LNCAP (cell line): Measurements from ENCODE around the gene FMNL2.

Source experiments
- TF ChIP-seq, protein P1 (sequence below): fragments of 450-650 bp; IDR thresholded peaks from 2 replicates; pipeline ENCODE4 v1.5.1; 2017; ENCODE audit warnings: mild to moderate bottlenecking

FMNL2 gene

GRCh38 chr2:152334701-152335015 lies 316 bp upstream of the FMNL2 start:
- TF ChIP-seq, protein P1, sequence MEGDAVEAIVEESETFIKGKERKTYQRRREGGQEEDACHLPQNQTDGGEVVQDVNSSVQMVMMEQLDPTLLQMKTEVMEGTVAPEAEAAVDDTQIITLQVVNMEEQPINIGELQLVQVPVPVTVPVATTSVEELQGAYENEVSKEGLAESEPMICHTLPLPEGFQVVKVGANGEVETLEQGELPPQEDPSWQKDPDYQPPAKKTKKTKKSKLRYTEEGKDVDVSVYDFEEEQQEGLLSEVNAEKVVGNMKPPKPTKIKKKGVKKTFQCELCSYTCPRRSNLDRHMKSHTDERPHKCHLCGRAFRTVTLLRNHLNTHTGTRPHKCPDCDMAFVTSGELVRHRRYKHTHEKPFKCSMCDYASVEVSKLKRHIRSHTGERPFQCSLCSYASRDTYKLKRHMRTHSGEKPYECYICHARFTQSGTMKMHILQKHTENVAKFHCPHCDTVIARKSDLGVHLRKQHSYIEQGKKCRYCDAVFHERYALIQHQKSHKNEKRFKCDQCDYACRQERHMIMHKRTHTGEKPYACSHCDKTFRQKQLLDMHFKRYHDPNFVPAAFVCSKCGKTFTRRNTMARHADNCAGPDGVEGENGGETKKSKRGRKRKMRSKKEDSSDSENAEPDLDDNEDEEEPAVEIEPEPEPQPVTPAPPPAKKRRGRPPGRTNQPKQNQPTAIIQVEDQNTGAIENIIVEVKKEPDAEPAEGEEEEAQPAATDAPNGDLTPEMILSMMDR: no peak

DNA sequence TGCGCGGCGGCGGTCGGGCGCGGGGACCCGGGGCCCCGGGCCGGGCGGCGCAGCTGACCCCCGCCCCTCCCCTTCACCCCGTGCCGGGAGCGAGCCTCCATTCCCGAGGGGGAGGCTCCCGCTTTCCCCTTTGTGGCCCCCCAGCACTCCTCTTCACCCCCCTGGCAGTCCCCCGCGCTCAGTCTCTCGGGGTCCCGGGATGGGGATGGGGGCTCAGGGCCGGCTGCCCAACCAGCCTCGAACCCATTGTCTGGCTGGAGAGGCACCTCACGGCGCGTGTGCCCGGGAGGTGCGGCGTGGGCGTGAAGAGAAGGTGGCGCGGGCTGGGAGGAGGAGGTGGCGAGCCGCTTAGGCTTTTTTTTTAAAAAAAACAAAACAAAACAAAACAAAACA lies 748 bp downstream of the FMNL2 start:
- TF ChIP-seq, protein P1: no peak

DNA sequence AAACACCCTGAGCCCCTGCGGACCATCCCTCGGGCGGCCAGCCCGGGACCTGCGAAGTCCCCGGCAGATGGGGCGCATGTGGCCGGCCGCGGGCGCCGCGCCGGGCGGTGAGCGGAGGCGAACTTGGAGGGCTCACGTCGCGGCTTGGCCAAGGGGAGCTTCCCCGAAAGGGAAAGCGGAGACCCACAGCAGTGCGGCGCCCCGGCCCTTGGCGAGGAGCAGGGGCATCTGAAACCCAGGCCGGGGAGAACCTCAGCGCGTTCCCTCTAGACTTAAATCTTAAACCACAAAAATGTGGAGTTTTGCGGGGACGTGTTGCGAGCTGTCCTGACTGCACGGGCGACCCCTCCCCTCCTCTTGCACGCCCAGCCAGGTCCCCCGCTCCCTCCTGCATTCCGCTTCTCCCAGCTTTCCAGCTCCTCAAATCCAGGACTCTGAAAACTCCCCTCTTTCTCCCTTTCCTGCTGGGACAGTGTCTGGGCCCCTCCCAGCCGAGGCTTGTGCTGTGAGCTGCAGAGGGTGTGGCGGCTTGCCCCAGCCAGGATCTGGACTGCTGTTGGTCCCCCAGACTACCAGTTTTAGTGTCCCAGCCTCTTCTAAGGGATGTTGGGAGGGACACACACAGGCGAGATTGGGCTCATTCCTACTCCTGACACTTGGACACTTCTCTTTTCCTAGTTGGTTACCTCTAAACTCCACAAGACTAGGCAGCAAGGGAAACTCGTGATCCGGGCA lies 1.3 kb downstream of the FMNL2 start:
- TF ChIP-seq, protein P1: no peak

DNA sequence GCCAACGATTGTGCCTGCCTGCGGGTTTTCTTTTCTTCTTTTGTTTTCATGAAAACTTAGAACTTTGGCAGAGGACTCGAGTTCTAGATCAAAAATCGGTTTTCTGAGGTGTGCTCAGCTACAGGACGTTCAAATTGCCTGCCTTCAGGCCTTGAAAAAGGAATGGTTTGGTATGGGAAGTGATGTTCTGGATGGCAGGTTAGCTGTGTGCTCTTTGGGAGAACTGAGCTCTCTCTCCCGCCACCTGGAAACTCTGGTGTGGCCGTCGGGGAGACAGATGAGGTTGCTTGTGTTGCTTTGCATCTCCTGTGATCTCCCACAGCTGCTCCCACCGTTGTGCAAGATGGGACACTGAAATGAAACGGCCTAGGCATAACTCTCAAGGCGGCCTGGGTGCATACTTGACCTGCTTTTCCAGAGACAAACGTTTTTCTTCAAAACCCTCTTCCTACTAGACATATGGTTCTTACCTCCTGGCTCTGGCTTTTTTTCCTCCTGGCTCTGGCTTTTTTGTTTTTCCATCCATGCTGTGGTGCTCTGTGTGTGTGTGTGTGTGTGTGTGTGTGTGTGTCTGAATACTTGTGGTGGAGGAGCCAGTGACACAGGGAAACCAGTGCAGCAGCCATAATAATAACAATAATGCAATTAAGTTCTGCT lies 2.0 kb downstream of the FMNL2 start:
- TF ChIP-seq, protein P1: no peak

GRCh38 chr2:152337511-152337903 lies 2.5 kb downstream of the FMNL2 start:
- TF ChIP-seq, protein P1: no peak

DNA sequence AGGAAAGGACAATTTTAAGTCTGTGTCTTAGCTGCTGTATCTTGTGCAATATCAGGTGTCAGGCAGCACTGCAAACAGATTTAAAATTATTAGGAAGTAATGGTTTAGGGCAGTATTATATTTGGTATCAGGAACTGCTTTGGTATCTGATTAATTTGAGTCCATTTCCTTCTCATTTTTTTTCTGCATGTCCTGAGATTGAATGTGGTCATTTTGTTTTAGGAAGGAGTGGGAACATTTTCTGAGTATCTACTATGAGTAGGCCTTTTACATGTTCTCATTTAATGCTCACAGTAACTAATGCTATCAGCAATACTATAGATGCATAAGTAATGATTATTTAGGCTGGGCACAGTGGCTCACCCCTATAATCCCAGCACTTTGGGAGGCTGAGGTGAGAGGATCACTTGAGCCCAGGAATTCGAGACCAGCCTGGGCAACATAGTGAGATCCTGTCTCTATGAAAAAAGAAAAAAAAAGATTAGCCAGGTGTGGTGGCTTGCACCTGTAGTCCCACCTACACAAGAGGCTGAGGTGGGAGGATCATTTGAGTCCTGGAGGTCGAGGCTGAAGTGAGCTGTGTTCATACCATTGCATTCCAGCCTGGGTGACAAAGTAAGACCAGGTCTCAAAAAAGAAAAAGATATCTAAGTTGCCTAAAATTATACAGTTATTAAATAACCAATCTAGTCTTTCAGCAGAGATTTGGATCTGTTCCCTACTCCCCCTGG lies 4.7 kb downstream of the FMNL2 start:
- TF ChIP-seq, protein P1: no peak

DNA sequence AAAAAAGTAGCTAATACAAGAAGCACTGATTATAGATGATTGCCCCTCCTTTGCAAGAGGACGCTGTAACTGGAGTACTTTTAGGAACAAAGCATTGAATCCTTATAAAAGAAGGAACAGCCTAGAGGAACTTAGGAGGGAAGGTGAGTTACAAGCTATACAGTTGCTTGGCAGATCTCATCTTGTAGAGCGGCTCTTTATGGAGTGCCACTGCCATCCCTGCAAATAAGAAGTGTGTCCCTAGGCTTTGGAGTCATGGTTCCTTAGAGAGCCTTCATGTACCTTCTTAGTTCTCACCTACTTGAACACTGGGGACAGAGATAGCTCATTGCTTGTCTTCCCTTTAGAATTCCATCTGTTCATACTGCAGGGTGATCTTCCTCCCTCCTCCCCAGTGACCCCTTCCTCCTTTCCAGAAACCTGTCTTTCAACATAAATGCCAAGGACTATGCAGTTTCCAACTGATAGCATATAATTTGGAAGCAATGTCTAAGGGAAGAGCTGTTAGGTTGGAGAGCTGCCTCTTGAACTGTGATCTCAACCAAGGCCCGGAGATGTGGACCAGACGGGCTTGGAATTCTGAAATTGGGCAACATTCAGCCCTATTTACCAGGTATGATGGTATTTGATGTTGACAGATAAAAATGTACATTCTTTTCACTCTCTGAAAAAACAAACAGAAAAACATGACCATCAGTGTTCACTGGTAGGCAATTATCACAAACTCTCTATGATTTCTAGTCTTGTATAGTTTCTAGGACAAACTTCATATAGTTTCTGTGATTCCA lies 7.5 kb downstream of the FMNL2 start:
- TF ChIP-seq, protein P1: no peak
